ENCODE measurements around the gene ATG101. TPM values are rescaled to one million over a fixed set of nuclear protein-coding genes. Genes with fewer than 3 reads are reported as not detected.

Gene ATG101
- total RNA-seq (2021) (44.6 and 59.0 TPM in 2 replicates), Bru-seq, nascent RNA (percentile 86 among the genes with signal in this experiment), BruChase-seq, experiment 1, labeled RNA remaining after a 2-hour chase (percentile 85 among the genes with signal in this experiment), BruChase-seq, experiment 2, labeled RNA remaining after a 6-hour chase (percentile 92 among the genes with signal in this experiment)
- long read RNA-seq, transcript ATG101-207 (4 exons, 846 nt) = minor isoform, 15 of 97 reads
- long read RNA-seq, transcript ATG101-201 (4 exons, 1,439 nt) = major isoform, 65 of 97 reads
- long read RNA-seq, partial matches to known transcripts = 6 of 97 reads
- long read RNA-seq, other reads (novel, unspliced or antisense) = 11 of 97 reads

- Histone ChIP-seq H3K27ac (peak within 1 kb of the TSS; percentile 80), H3K4me2 (peak within 1 kb of the TSS; percentile 88), H3K79me2 (ENCODE audit: low read depth) (peaks cover 46% of the 10 kb centered on the region), H3K36me3 (ENCODE audit: low read depth) (peaks cover 14% of the 10 kb centered on the region; the same call in 1 of the 2 replicates), H3K4me1 (replicated peaks; ENCODE audit: insufficient read depth) (peaks cover 20% of the 10 kb centered on the region), H3F3A (ENCODE audit: insufficient read depth, low read depth) (peaks cover 6% of the 10 kb centered on the region), H4K20me1 (ENCODE audit: insufficient read depth) (peaks cover 24% of the 10 kb centered on the region), H3K9me2 (ENCODE audit: insufficient read depth) (no peaks in the 10 kb centered on the region), H3K27me3 (ENCODE audit: insufficient read depth, low read depth) (peaks cover 6% of the 10 kb centered on the region; the same call in 1 of the 2 replicates), H3K9me3 (ENCODE audit: insufficient read depth, low read depth) (no peaks in the 10 kb centered on the region), H3K4me3 (peak within 1 kb of the TSS; percentile 89), H2AFZ (peak within 1 kb of the TSS; percentile 82)
- CTCF ChIA-PET = interaction anchor here (0.5 to 3.3 kb wide), 9 partner anchors 14 to 1026 kb away, joined by 3 to 20 read pairs (median 5); partner anchors contain the start of genes KRT8 and NR4A1
- TF ChIP-seq CTCF (conservative IDR thresholded peaks at IDR 0.05) (no peak), EZH2 (IDR thresholded peaks at IDR 0.05; ENCODE audit: low read depth) (no peak)
- POLR2A ChIA-PET (ENCODE audit: unreplicated experiment) = interaction anchor here (0.6 to 1.2 kb wide), 6 partner anchors 24 to 39 kb away, joined by 3 to 11 read pairs (median 4); no protein-coding TSS in a partner anchor
- intact Hi-C loops (cut with micrococcal nuclease; ENCODE audit: unreplicated experiment) = loop anchor here (1.0 kb wide), 1 partner anchor 44 kb away; no protein-coding TSS in a partner anchor
- DNase-seq = peak; percentile 87
- no TSS peak for BruUV-seq (replicated peaks)
Observed at GRCh38 chr12:52069327-52070184, at the start of gene ATG101. Gene ATG101, plus strand, starts transcription at chr12:52069978. Its CDS starts 3,673 bp downstream, at chr12:52073651.

- H4K20me1 ChIP-seq (ENCODE audit: insufficient read depth) = no peaks in the 10 kb centered on the region
- no peaks in the 10 kb centered on the region for H3K9me2 ChIP-seq (ENCODE audit: insufficient read depth)
- TF ChIP-seq CTCF (conservative IDR thresholded peaks at IDR 0.05) = peak; percentile 66
- TF ChIP-seq EZH2 (IDR thresholded peaks at IDR 0.05; ENCODE audit: low read depth) = no peak
- no peak overlapping the region for H3K4me2 ChIP-seq
- H3K79me2 ChIP-seq (ENCODE audit: low read depth) = no peaks in the 10 kb centered on the region
- H3F3A ChIP-seq (ENCODE audit: insufficient read depth, low read depth) = peaks cover 8% of the 10 kb centered on the region; the same call in 1 of the 2 replicates
- intact Hi-C loops (cut with micrococcal nuclease; ENCODE audit: unreplicated experiment) = loop anchor here (1.0 to 5.0 kb wide), 2 partner anchors 599 to 1943 kb away; no protein-coding TSS in a partner anchor
- peaks cover 4% of the 10 kb centered on the region; the same call in 1 of the 2 replicates for H3K27me3 ChIP-seq (ENCODE audit: insufficient read depth, low read depth)
- BruUV-seq (replicated peaks) = no TSS peak
- 0 out of 2 replicates have a peak, but pooled peaks cover 3% of the 10 kb centered on the region for H3K4me1 ChIP-seq (replicated peaks; ENCODE audit: insufficient read depth)
- H3K4me3 ChIP-seq = no peak overlapping the region
- ChIA-PET POLR2A (ENCODE audit: unreplicated experiment) (no interaction called here), CTCF (interaction anchor here (0.6 to 2.2 kb wide), 4 partner anchors 17 to 816 kb away, joined by 3 to 28 read pairs (median 12); no protein-coding TSS in a partner anchor)
- no peak overlapping the region for H3K27ac ChIP-seq
- H3K9me3 ChIP-seq (ENCODE audit: insufficient read depth, low read depth) = no peaks in the 10 kb centered on the region
- H2AFZ ChIP-seq = no peak overlapping the region
- DNase-seq = peak in 1 of 2 experiments; percentile 31
- H3K36me3 ChIP-seq (ENCODE audit: low read depth) = no peaks in the 10 kb centered on the region
Observed at GRCh38 chr12:52020539-52021336, 49.0 kb upstream of the ATG101 start.

All from PC-9 (cell line).